CMK (cell line): ENCODE measurements around the gene HELZ.

Source experiments
- DNase-seq: peaks from one replicate; pipeline ENCODE4 v3.0.0-alpha.2; 2010; ENCODE audit warnings: low read depth

The HELZ gene

GRCh38 chr17:67026341-67026740 is 218.7 kb downstream of the HELZ start:
- DNase-seq, result no peak

- no peak for DNase-seq
Observed at GRCh38 chr17:67025216-67025792, 219.7 kb downstream of the HELZ start.

- no peak for DNase-seq
Observed at GRCh38 chr17:67024736-67025135, 220.3 kb downstream of the HELZ start.

GRCh38 chr17:67022451-67022810 is 222.6 kb downstream of the HELZ start:
- no peak for DNase-seq

GRCh38 chr17:67021743-67022450 is 223.1 kb downstream of the HELZ start:
- DNase-seq, result no peak

- DNase-seq, result no peak
Observed at GRCh38 chr17:67021196-67021595, 223.8 kb downstream of the HELZ start.
